Measurements from ENCODE around the gene CCDC194. TPM values are rescaled to one million over a fixed set of nuclear protein-coding genes. Genes with fewer than 3 reads are reported as not detected.

The CCDC194 gene
- total RNA-seq (1 to 10 TPM in 6 of 9 donors, under 1 TPM in 1, not detected in 2; 0.49 to 5.6 (median 2.8) TPM), polyA plus RNA-seq (1 to 10 TPM; 1.1 to 3.0 (median 1.3) TPM)
- long read RNA-seq, donor 1 = 0 reads
- long read RNA-seq, donor 2 = 0 reads
- long read RNA-seq, donor 3 = 0 reads
- long read RNA-seq, donor 4 = 0 reads
- long read RNA-seq, donor 5 = 0 reads
- long read RNA-seq, donor 6 = 0 reads
- long read RNA-seq, donor 7 = 0 reads
- long read RNA-seq, donor 8 = 0 reads
- long read RNA-seq, donor 9 = 0 reads
- long read RNA-seq, donor 10, partial matches to known transcripts = 0 of 1 reads
- long read RNA-seq, donor 10, other reads (novel, unspliced or antisense) = 0 of 1 reads

- peak within 1 kb of the TSS in 1 of 4 donors; percentile 17 for H3K4me3 ChIP-seq
- no peaks in the 10 kb centered on the region for H3K27me3 ChIP-seq
- 9 to 40% (median 23%) methylated on average over 2 to 41 of the region's 41 CpGs for WGBS, 4 donors
- no peak for TF ChIP-seq CTCF (IDR thresholded peaks at IDR 0.05)
- H3K27ac ChIP-seq = peak within 1 kb of the TSS in 3 of 5 donors; percentile 49 to 62 (median 56)
- DNase-seq = peak in 2 of 7 donors; percentile 48 to 53
- H3K36me3 ChIP-seq (replicated peaks in 1 of 2) = peaks cover 0 to 12% of the 10 kb centered on the region in 2 donors
- intact Hi-C loops (cut with DNase I) = loop anchor here in 1 of 2 donors (5.0 kb wide), 1 partner anchor 68 kb away; the partner anchor contains the start of gene NXNL1
- no peaks in the 10 kb centered on the region for H3K9me3 ChIP-seq (replicated peaks in 1 of 3)
- peaks cover 14 to 34% of the 10 kb centered on the region in 2 donors for H3K4me1 ChIP-seq (replicated peaks in 1 of 2)
Measured at GRCh38 chr19:17393914-17394313, at the start of gene CCDC194. Gene CCDC194, minus strand, starts transcription at chr19:17394196. Its CDS starts 38 bp downstream, at chr19:17394158.

DNA sequence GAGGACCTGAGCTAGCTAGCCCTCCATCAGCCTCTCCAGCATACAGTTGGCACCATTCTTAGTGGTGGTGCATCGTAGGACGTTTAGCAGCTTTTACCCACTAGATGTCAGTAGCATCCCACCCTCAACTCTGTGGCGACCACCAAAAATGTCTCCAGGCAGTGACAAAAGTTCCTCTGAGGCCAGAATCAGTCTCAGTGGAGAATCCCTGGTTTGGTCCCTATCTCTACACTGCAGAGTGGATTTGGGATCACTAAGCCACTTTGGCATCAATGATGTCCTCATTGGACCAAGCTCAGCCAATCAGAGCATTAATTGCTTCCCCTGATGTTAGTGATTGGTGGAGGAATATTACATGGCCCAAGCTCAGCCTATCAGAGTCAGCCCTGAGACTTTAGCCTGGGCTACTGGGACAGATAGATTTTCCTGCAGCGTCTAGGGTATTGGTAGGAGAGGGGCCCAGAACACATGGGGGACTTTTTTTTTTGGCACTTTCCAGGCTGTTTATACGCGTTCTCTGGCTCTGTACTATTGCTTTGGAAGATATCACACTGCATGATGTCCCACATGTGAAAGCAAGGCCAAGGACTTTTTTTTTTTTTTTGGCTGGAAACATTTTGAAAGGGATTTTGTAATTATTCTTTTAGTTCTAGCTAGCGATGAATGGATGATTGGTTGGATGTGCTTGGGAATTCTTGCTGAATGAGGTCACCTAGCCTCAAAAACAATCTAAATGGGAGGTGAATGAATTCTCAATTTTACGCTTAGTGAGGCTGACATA, 47.4 kb upstream of the CCDC194 start:
- Histone ChIP-seq H3K27me3 (no peaks in the 10 kb centered on the region), H3K27ac (peak overlapping the region; percentile 28 to 74 (median 59)), H3K36me3 (replicated peaks in 1 of 2) (no peaks in the 10 kb centered on the region), H3K4me1 (replicated peaks in 1 of 2) (peaks cover 0 to 3% of the 10 kb centered on the region in 2 donors), H3K9me3 (replicated peaks in 1 of 3) (no peaks in the 10 kb centered on the region), H3K4me3 (no peak overlapping the region)
- whole genome bisulfite sequencing, 4 donors = 35 to 49% (median 42%) methylated on average over 8 of the region's 8 CpGs
- intact Hi-C loops (cut with DNase I) = loop anchor here in 1 of 2 donors (10.0 kb wide), 1 partner anchor 333 kb away; no protein-coding TSS in a partner anchor
- peak in 2 of 7 donors; percentile 48 to 53 for DNase-seq
- TF ChIP-seq CTCF (IDR thresholded peaks at IDR 0.05) = peak; percentile 9 to 63 (median 46)
- no peak for TF ChIP-seq POLR2A (IDR thresholded peaks at IDR 0.05)

DNA sequence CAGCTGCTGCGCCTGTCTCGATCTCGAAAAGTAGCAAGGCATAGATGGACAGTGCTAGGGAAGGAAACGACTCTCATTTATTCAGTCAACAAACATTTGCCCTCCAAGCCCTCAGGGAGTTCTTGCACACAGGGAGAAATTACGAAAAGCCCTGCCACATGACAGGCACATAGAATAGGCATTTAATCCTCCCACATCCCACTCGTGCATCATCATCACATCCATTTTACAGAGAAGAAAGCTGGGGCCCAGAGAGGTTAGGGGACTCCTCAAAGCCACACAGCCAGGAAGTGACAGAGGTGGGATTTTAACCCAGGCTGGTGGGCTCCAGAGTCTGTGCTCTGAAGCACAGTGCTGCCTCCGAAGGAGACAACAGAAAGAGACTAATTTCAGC, 42.9 kb upstream of the CCDC194 start:
- no peak for TF ChIP-seq CTCF (IDR thresholded peaks at IDR 0.05)
- no peak for TF ChIP-seq POLR2A (IDR thresholded peaks at IDR 0.05)
- Histone ChIP-seq H3K9me3 (replicated peaks in 1 of 3) (no peaks in the 10 kb centered on the region), H3K27me3 (no peaks in the 10 kb centered on the region), H3K27ac (no peak overlapping the region), H3K36me3 (replicated peaks in 1 of 2) (no peaks in the 10 kb centered on the region), H3K4me1 (replicated peaks in 1 of 2) (peaks cover 0 to 3% of the 10 kb centered on the region in 2 donors), H3K4me3 (no peak overlapping the region)
- DNase-seq = no peak
- WGBS, 4 donors = 80 to 90% (median 86%) methylated on average over 7 of the region's 7 CpGs
- intact Hi-C loops (cut with DNase I) = no loop called here
